IPS-11a (cell line): ENCODE results near the gene GPC5.
"Not testable (repeated sequence)": the region's sequence is repeated elsewhere in the genome, so short reads cannot be mapped to it uniquely, and the experiment has no call there.

Source experiments
- H3K4me3 ChIP-seq: one replicate; pipeline ENCODE4 v1.5.1; 2013; ENCODE audit warnings: low read depth, low read length, control low read depth

GPC5 gene

DNA sequence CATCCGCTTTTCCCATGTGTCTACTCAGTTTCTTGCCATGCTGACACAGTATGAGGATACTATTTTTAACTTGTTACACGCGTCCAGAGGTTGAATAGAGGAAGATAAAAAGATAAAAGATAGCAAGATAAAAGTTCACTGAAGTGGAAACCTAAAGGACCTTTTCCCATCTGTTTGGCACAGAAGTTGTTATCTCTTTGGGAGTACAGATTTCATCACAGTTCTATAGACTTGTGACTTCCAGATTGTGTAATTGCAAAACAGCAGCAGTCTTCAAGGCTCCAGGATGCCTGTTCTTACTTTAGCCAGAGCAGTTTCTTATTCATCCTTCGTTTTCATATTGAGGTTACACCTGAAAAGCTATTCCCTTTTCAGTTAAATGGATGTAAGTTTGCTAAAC, 369.2 kb downstream of the GPC5 start:
- no peak overlapping the region for H3K4me3 ChIP-seq

GRCh38 chr13:91768746-91769145, 370.3 kb downstream of the GPC5 start:
- no peak overlapping the region for H3K4me3 ChIP-seq

DNA sequence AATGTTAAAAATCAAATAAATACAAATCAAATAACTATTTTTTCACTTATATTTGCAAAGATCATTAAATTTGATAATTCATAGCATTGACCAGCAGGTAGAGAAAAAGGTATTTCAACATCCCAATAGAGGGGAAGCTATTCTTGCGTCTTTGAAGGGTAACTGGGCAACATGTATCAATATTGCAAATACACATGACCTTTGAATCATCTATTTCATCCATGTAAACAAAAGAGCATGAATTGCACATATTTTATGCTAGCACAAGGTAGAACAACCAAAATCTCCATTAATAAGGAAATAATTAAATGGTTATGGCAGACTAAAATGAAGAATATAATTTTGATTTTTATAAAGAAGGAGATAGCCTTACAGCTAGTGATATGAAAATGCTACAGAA, 372.8 kb downstream of the GPC5 start:
- H3K4me3 ChIP-seq, result no peak overlapping the region

- H3K4me3 ChIP-seq, result no peak overlapping the region
Measured at GRCh38 chr13:91773591-91774227, 375.3 kb downstream of the GPC5 start.

- no peak overlapping the region for H3K4me3 ChIP-seq
Measured at GRCh38 chr13:91774397-91774796, 376.0 kb downstream of the GPC5 start.

GRCh38 chr13:91776611-91777193, 378.3 kb downstream of the GPC5 start:
- no peak overlapping the region for H3K4me3 ChIP-seq

DNA sequence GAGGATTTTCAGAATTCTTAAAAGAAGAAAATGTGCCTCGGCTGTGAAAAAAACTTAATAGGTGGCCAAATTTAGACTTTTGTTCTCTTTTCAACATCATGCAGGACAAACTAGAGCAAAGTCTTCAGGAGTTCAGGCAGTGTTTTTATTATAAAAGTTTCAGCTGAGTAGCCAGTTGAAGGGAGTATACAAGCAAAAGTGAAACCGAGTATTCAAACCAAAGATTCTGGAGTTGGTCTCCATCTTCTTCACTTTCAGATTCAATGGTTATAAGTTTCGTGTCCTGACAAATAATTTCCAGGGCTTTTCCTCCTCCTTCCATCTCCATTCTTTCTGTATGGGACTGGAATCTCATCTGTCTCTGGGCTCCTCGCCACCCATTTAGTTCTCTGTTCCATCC, 379.7 kb downstream of the GPC5 start:
- no peak overlapping the region for H3K4me3 ChIP-seq

DNA sequence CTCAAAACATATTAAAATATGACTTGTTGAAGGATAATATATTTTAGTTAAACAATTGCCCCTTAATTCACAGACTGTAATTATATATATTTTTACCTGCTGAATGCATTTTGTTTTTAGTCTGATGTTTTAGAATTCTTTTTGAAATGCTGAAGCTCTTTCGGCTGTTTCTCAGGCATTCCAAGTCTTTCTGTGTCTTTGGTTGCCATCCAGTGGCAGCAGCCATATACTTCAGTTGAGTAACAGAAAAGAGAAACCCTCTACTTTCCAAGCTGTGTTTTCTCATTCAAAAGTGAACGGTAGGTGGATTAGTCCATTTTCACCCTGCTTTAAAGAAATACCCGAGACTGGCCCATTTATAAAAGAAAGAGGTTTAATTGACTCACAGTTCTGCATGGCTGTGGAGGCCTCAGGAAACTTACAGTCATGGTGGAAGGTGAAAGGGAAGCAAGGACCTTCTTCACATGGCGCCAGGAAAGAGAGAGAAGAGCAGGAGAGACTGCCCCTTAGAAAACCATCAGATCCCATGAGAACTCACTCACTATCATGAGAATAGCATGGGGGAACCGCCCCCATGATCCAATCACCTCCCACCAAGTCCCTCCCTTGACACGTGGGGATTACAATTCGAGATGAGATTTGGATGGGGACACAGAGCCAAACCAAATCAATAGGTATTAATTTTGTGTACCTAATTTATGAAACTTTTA, 383.7 kb downstream of the GPC5 start:
- not testable (repeated sequence) for H3K4me3 ChIP-seq

- no peak overlapping the region for H3K4me3 ChIP-seq
Measured at GRCh38 chr13:91785431-91786119, 387.2 kb downstream of the GPC5 start.

- H3K4me3 ChIP-seq, result no peak overlapping the region
Measured at GRCh38 chr13:91792054-91792453, 393.6 kb downstream of the GPC5 start.

GRCh38 chr13:91797567-91797966, 399.1 kb downstream of the GPC5 start:
- H3K4me3 ChIP-seq, result no peak overlapping the region

DNA sequence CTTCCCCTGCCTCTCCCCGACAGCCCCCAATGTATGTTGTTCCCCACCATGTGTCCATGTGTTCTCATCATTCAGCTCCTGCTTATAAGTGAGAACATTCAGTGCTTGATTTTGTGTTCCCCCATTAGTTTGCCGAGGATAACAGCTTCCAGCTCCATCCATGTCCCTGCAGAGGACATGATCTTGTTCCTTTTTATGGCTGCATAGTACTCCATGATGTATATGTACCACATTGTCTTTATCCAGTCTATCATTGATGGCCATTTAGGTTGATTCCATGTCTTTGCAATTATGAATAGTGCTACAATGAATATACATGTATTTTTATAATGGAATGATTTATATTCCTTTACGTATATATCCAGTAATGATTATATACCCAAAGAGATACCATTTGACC, 399.9 kb downstream of the GPC5 start:
- H3K4me3 ChIP-seq, result not testable (repeated sequence)

GRCh38 chr13:91801772-91802171, 403.4 kb downstream of the GPC5 start:
- H3K4me3 ChIP-seq, result not testable (repeated sequence)

- no peak overlapping the region for H3K4me3 ChIP-seq
Measured at GRCh38 chr13:91802957-91803356, 404.5 kb downstream of the GPC5 start.

DNA sequence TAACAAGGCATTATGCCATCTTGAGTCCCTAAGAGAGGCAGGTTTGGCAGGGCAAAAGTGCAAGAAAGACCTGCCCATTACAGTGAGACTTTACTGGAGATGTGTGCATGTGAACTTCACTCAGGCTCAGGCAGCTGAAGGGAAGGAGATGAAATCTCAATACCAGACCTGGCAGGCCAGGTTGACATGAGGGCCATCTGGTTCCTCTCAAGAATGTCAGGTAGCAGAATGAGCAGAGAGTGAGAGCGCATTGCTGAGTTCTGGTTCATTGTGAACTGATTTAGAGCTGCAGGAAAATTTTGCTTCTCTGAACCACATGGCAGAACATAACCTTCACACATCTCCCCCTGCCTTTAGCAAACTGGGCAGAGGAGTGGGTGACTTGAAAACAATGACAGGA, 406.3 kb downstream of the GPC5 start:
- H3K4me3 ChIP-seq, result no peak overlapping the region

DNA sequence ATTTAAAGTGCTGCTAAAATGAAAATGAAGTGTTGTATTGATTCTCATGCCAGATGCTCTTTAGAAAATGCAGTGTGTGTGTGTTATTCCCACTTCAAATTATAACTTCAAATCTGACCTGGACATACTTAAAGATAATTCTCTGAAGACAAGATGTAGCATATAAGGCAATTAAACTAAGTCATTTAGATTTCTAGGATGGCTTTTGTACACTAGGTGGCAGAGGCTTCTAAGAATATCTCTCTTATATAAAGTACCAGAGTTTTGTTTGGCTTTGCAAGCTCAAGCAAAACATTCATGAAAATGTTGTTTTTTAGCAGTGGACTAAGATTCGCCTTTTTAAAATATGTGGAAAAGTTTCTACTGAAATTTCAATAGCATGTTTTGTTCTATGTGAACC, 407.2 kb downstream of the GPC5 start:
- H3K4me3 ChIP-seq, result no peak overlapping the region

DNA sequence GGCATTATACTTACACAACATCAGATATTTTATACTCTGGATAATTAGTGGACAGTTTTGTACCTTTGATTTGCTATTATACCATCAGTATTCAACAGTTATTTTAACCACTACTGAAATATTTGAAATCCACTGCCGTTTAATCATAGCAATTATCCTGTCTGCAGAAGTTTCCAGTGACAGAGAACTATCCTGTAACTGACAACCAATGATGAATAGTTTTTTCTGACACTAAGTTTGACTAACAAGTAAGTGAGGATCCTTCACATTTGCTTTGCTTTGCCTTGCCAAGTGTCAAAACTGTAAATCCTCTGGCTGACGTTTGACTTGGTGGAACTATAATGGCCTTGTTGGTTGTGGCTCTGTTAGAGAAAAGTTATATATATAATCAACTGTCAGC, 410.7 kb downstream of the GPC5 start:
- no peak overlapping the region for H3K4me3 ChIP-seq

GRCh38 chr13:91813253-91813652, 414.8 kb downstream of the GPC5 start:
- no peak overlapping the region for H3K4me3 ChIP-seq

GRCh38 chr13:91816263-91816807, 417.9 kb downstream of the GPC5 start:
- no peak overlapping the region for H3K4me3 ChIP-seq

- no peak overlapping the region for H3K4me3 ChIP-seq
Measured at GRCh38 chr13:91817250-91817649, 418.8 kb downstream of the GPC5 start.

GRCh38 chr13:91824416-91824815, 426.0 kb downstream of the GPC5 start:
- H3K4me3 ChIP-seq, result no peak overlapping the region

- H3K4me3 ChIP-seq, result no peak overlapping the region
Measured at GRCh38 chr13:91825516-91825915, 427.1 kb downstream of the GPC5 start.
